IMR-90 (cell line): ENCODE data around the gene COPZ1. TPM values are rescaled to one million over a fixed set of nuclear protein-coding genes. Genes with fewer than 3 reads are reported as not detected.

Source experiments
- ATAC-seq: fragments of 200-7000 bp; cut with Tn5 transposase; 2 replicates; pipeline ENCODE4 v1.9.1; 2020; ENCODE audit warnings: low read depth, mild to moderate bottlenecking, moderate library complexity
- BruUV-seq: library from RNA; stranded (reverse); fragments of 400-500 nt; replicated peaks from 2 replicates; lab custom pipeline; 2021; lab: Mats Ljungman, UMichigan
- CTCF ChIA-PET: fragments of 300-600 bp; formaldehyde crosslinking; extraction: SDS; loops from one replicate; lab custom pipeline; 2021; ENCODE audit warnings: antibody characterized with exemption; lab: Yijun Ruan, JAX
- POLR2A ChIA-PET: fragments of 300-600 bp; sonication (Branson Sonifier 250); formaldehyde crosslinking; loops from one replicate; lab custom pipeline; 2022; ENCODE audit warnings: antibody characterized with exemption; ENCODE audit not compliant: unreplicated experiment; lab: Charles Lee
- DNase-seq: peaks from one replicate; pipeline ENCODE4 v3.0.0; 2013
- H2AFZ ChIP-seq: replicated peaks from 2 replicates; pipeline ENCODE3; 2013; ENCODE audit warnings: low read length, mild to moderate bottlenecking; ENCODE audit not compliant: poor library complexity
- H2AK5ac ChIP-seq: 2 replicates; pipeline ENCODE4 v1.6.1; 2013; ENCODE audit warnings: low read depth, low read length, inconsistent platforms
- H2AK9ac ChIP-seq: replicated peaks from 2 replicates; pipeline ENCODE3; 2013; ENCODE audit warnings: mild to moderate bottlenecking, low read depth, low read length, moderate library complexity; ENCODE audit not compliant: poor library complexity
- H2BK120ac ChIP-seq: 2 replicates; pipeline ENCODE4 v1.6.1; 2013; ENCODE audit warnings: low read depth, low read length, inconsistent platforms
- H2BK15ac ChIP-seq: 3 replicates; pipeline ENCODE4 v1.6.1; 2013; ENCODE audit warnings: low read depth, low read length, inconsistent platforms
- H2BK20ac ChIP-seq: 2 replicates; pipeline ENCODE4 v1.6.1; 2013; ENCODE audit warnings: low read depth, mild to moderate bottlenecking, inconsistent platforms, low read length, moderate library complexity
- H2BK5ac ChIP-seq: 2 replicates; pipeline ENCODE4 v1.6.1; 2013; ENCODE audit warnings: mild to moderate bottlenecking, low read depth, low read length, inconsistent platforms; ENCODE audit not compliant: poor library complexity, severe bottlenecking
- H3K14ac ChIP-seq: replicated peaks from 2 replicates; pipeline ENCODE4 v1.6.1; 2013; ENCODE audit warnings: low read depth, low read length, inconsistent platforms
- H3K18ac ChIP-seq: 2 replicates; pipeline ENCODE4 v1.6.1; 2013; ENCODE audit warnings: low read depth, low read length, control low read depth
- H3K23ac ChIP-seq: 2 replicates; pipeline ENCODE4 v1.6.1; 2013; ENCODE audit warnings: low read depth, low read length, inconsistent platforms
- H3K27ac ChIP-seq: 2 replicates; pipeline ENCODE4 v1.5.1; 2013; ENCODE audit warnings: mild to moderate bottlenecking, control low read depth, low read length; ENCODE audit not compliant: insufficient read depth
- H3K27me3 ChIP-seq: 2 replicates; pipeline ENCODE4 v1.6.1; 2013; ENCODE audit warnings: low read length; ENCODE audit not compliant: control insufficient read depth, insufficient read depth
- H3K36me3 ChIP-seq: 2 replicates; pipeline ENCODE4 v1.6.1; 2013; ENCODE audit warnings: low read length, mixed read lengths; ENCODE audit not compliant: control insufficient read depth, insufficient read depth
- H3K4ac ChIP-seq: 2 replicates; pipeline ENCODE4 v1.6.1; 2013; ENCODE audit warnings: low read depth, low read length, inconsistent platforms
- H3K4me1 ChIP-seq: 2 replicates; pipeline ENCODE4 v1.6.1; 2013; ENCODE audit warnings: low read length, mixed read lengths; ENCODE audit not compliant: control insufficient read depth, insufficient read depth
- H3K4me2 ChIP-seq: 2 replicates; pipeline ENCODE4 v1.6.1; 2013; ENCODE audit warnings: low read depth, mild to moderate bottlenecking, control low read depth, low read length, moderate library complexity
- H3K4me3 ChIP-seq: 2 replicates; pipeline ENCODE4 v1.5.1; 2013; ENCODE audit warnings: low read depth, mild to moderate bottlenecking, control low read depth, low read length, moderate library complexity; ENCODE audit not compliant: insufficient read depth
- H3K56ac ChIP-seq: 2 replicates; pipeline ENCODE4 v1.6.1; 2013; ENCODE audit warnings: low read length, inconsistent platforms; ENCODE audit not compliant: insufficient read depth; ENCODE audit errors: extremely low read depth
- H3K79me1 ChIP-seq, 2 experiments: 2 replicates each; pipeline ENCODE4 v1.6.1; 2013; ENCODE audit warnings: low read length in 2 of 2, inconsistent platforms in 1 of 2, low read depth in 1 of 2
- H3K9ac ChIP-seq: 2 replicates; pipeline ENCODE4 v1.6.1; 2013; ENCODE audit warnings: low read depth, low read length, control low read depth
- H3K9me1 ChIP-seq: 2 replicates; pipeline ENCODE4 v1.6.1; 2013; ENCODE audit warnings: low read length, inconsistent platforms; ENCODE audit not compliant: insufficient read depth
- H3K9me3 ChIP-seq: 2 replicates; pipeline ENCODE4 v1.6.1; 2013; ENCODE audit warnings: low read length; ENCODE audit not compliant: control insufficient read depth, insufficient read depth
- H4K20me1 ChIP-seq: 2 replicates; pipeline ENCODE4 v1.6.1; 2013; ENCODE audit warnings: low read length, inconsistent platforms; ENCODE audit not compliant: insufficient read depth
- H4K5ac ChIP-seq: 2 replicates; pipeline ENCODE4 v1.6.1; 2013; ENCODE audit warnings: mild to moderate bottlenecking, low read depth, low read length, control low read depth
- H4K8ac ChIP-seq, 2 experiments: 2 replicates each; pipeline ENCODE4 v1.6.1; 2013; ENCODE audit warnings: low read depth in 2 of 2, low read length in 2 of 2, control low read depth in 1 of 2, inconsistent platforms in 1 of 2
- H4K91ac ChIP-seq: 2 replicates; pipeline ENCODE4 v1.6.1; 2013; ENCODE audit warnings: low read depth, low read length, inconsistent platforms; ENCODE audit not compliant: insufficient read depth
- BHLHE40 ChIP-seq: fragments of 150-350 bp; IDR thresholded peaks from 2 replicates; pipeline ENCODE4 v1.6.1; 2016; ENCODE audit warnings: mild to moderate bottlenecking, low read depth, low read length
- CEBPB ChIP-seq: IDR thresholded peaks from 2 replicates; pipeline ENCODE4 v1.6.1; 2012; ENCODE audit warnings: low read depth, low read length, improper control_type of control experiment
- CHD1 ChIP-seq: IDR thresholded peaks from 2 replicates; pipeline ENCODE4 v1.6.1; 2012; ENCODE audit warnings: low read depth, low read length, improper control_type of control experiment
- CTCF ChIP-seq: conservative IDR thresholded peaks from 2 replicates; pipeline ENCODE4 v1.5.1; 2012; ENCODE audit warnings: mild to moderate bottlenecking, low read depth, low read length, improper control_type of control experiment
- FOS ChIP-seq: fragments of 150-350 bp; IDR thresholded peaks from 2 replicates; pipeline ENCODE4 v1.6.1; 2016; ENCODE audit warnings: low read depth, low read length
- MAFK ChIP-seq: IDR thresholded peaks from 2 replicates; pipeline ENCODE4 v1.6.1; 2012; ENCODE audit warnings: low read depth, low read length, improper control_type of control experiment
- MAZ ChIP-seq: IDR thresholded peaks from 2 replicates; pipeline ENCODE4 v1.6.1; 2012; ENCODE audit warnings: low read depth, mild to moderate bottlenecking, low read length, improper control_type of control experiment, moderate library complexity, borderline replicate concordance
- MXI1 ChIP-seq: IDR thresholded peaks from 2 replicates; pipeline ENCODE4 v1.6.1; 2012; ENCODE audit warnings: low read depth, mild to moderate bottlenecking, low read length, moderate library complexity, borderline replicate concordance
- RCOR1 ChIP-seq: IDR thresholded peaks from 2 replicates; pipeline ENCODE4 v1.6.1; 2012; ENCODE audit warnings: mild to moderate bottlenecking, low read length, improper control_type of control experiment; ENCODE audit not compliant: insufficient replicate concordance
- RFX5 ChIP-seq: IDR thresholded peaks from 2 replicates; pipeline ENCODE4 v1.8.0; 2012; ENCODE audit warnings: low read depth, mild to moderate bottlenecking, low read length, moderate library complexity
- SMC3 ChIP-seq: fragments of 150-350 bp; IDR thresholded peaks from 2 replicates; pipeline ENCODE4 v1.6.1; 2016; ENCODE audit warnings: low read depth, mild to moderate bottlenecking, antibody characterized with exemption, low read length, moderate library complexity
- WGBS, 2 experiments: methylation state at CpG; one replicate each; pipeline versions ENCODE4 v1.1.5 to v1.1.7; 2013; ENCODE audit warnings: missing lambda C conversion rate in 2 of 2; ENCODE audit not compliant: insufficient read length in 1 of 2; ENCODE audit errors: extremely low coverage in 2 of 2; 5-methylcytosine and 5-hydroxymethylcytosine counted together
- dilution Hi-C: fragments of 300-500 bp; cut with HindIII; formaldehyde crosslinking; loops from one replicate; pipeline ENCODE4 v1.14.3; 2018; ENCODE audit warnings: low sequenced_read_pairs; ENCODE audit not compliant: unreplicated experiment
- in situ Hi-C: fragments of 300-500 bp; cut with MboI; formaldehyde crosslinking; loops from 3 replicates; pipeline ENCODE4 v1.14.3; 2019; ENCODE audit warnings: low sequenced_read_pairs, inconsistent platforms, mixed read lengths
- intact Hi-C: fragments of 100-400 bp; cut with micrococcal nuclease; formaldehyde crosslinking; loops from 2 replicates; pipeline ENCODE4 v1.10.0; 2022
- polyA plus RNA-seq, 3 experiments: library from polyadenylated mRNA; depleted of rRNA; stranded (reverse); fragments of >200 nt; gene quantifications; 2 replicates each; pipeline ENCODE4 v1.2.3, GENCODE V29; 2012; ENCODE audit warnings: low replicate concordance in 1 of 3
- total RNA-seq: library from RNA; depleted of rRNA; stranded (reverse); fragments of >200 nt; gene quantifications from 2 replicates; pipeline ENCODE4 v1.2.3, GENCODE V29; 2012
- TF ChIP-seq, protein P1 (sequence below): fragments of 150-350 bp; IDR thresholded peaks from 2 replicates; pipeline ENCODE4 v1.6.1; 2016; ENCODE audit warnings: low read depth, mild to moderate bottlenecking, low read length, moderate library complexity, borderline replicate concordance

Gene COPZ1
- total and polyA plus RNA-seq, 2 of the 4 experiments (the other 2 are of a cell fraction), result 187 to 382 TPM

GRCh38 chr12:54294953-54295566, 29.9 kb upstream of the COPZ1 start (continued):
- TF ChIP-seq SMC3, result no peak
- no peak for TF ChIP-seq RCOR1
- TF ChIP-seq MAFK, result no peak
- TF ChIP-seq CEBPB, result no peak
- no peak for TF ChIP-seq MXI1

GRCh38 chr12:54296393-54297099, 28.4 kb upstream of the COPZ1 start:
- no peak overlapping the region for H4K5ac ChIP-seq
- 25% methylated on average over 1 of the region's 5 CpGs; no CpG with 5 or more reads in 1 of the 2 experiments for WGBS, 2 experiments
- BruUV-seq, result no TSS peak
- CTCF ChIA-PET, result interaction anchor here (0.6 kb wide), 1 partner anchor 15 kb away, joined by 4 read pairs; no protein-coding TSS in a partner anchor
- peaks cover 20% of the 10 kb centered on the region for H3K27me3 ChIP-seq
- H2AFZ ChIP-seq, result no peak overlapping the region
- H2BK15ac ChIP-seq, result no peak overlapping the region
- no peak overlapping the region for H3K4ac ChIP-seq
- no peak overlapping the region for H2BK20ac ChIP-seq
- ATAC-seq (no peak), DNase-seq (no peak)
- no peak overlapping the region for H2AK5ac ChIP-seq
- intact Hi-C loops, result no loop called here
- H3K79me1 ChIP-seq, result no peaks in the 10 kb centered on the region
- H3K9me3 ChIP-seq, result no peaks in the 10 kb centered on the region
- H3K23ac ChIP-seq, result 0 out of 2 replicates have a peak overlapping the region, but pooled peaks have one; percentile 31
- in situ Hi-C loops, result no loop called here
- no peak overlapping the region for H3K4me3 ChIP-seq
- no peak overlapping the region for H2BK120ac ChIP-seq
- H2BK5ac ChIP-seq, result no peak overlapping the region
- H3K36me3 ChIP-seq, result no peaks in the 10 kb centered on the region
- H2AK9ac ChIP-seq, result no peak overlapping the region
- H4K8ac ChIP-seq, result no peak overlapping the region
- H3K4me1 ChIP-seq, result peaks cover 6% of the 10 kb centered on the region
- no peak overlapping the region for H3K9ac ChIP-seq
- no peak overlapping the region for H4K91ac ChIP-seq
- no peak overlapping the region for H3K4me2 ChIP-seq
- dilution Hi-C loops, result no loop called here
- no peak overlapping the region for H3K14ac ChIP-seq
- 0 out of 2 replicates have a peak, but pooled peaks cover 3% of the 10 kb centered on the region for H3K9me1 ChIP-seq
- no peaks in the 10 kb centered on the region for H4K20me1 ChIP-seq
- no peak overlapping the region for H3K18ac ChIP-seq
- no peak overlapping the region for H3K27ac ChIP-seq
- POLR2A ChIA-PET, result no interaction called here
- H3K56ac ChIP-seq, result no peak overlapping the region
- TF ChIP-seq BHLHE40 (no peak), CEBPB (no peak), FOS (no peak), MAZ (no peak), MXI1 (no peak), RFX5 (no peak), CTCF (no peak), MAFK (no peak), CHD1 (no peak)
- TF ChIP-seq, protein P1, sequence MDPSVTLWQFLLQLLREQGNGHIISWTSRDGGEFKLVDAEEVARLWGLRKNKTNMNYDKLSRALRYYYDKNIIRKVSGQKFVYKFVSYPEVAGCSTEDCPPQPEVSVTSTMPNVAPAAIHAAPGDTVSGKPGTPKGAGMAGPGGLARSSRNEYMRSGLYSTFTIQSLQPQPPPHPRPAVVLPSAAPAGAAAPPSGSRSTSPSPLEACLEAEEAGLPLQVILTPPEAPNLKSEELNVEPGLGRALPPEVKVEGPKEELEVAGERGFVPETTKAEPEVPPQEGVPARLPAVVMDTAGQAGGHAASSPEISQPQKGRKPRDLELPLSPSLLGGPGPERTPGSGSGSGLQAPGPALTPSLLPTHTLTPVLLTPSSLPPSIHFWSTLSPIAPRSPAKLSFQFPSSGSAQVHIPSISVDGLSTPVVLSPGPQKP, result no peak
